Lower lobe of right lung (tissue), 2 donors: ENCODE data around the gene PGRMC1. TPM values are rescaled to one million over a fixed set of nuclear protein-coding genes. Genes with fewer than 3 reads are reported as not detected.

ENCODE experiments used
- ATAC-seq, 2 donors: fragments of 200-7000 bp; cut with Tn5 transposase; one replicate each; pipeline ENCODE4 v1.9.1; 2020 to 2022; ENCODE audit warnings: mild to moderate bottlenecking in 2 of 2, moderate library complexity in 2 of 2
- DNase-seq: peaks from one replicate; pipeline ENCODE4 v3.0.0-alpha.2; 2020
- H3K27ac ChIP-seq: fragments of 200-600 bp; one replicate; pipeline ENCODE4 v1.8.0; 2022
- H3K27me3 ChIP-seq: fragments of 200-600 bp; one replicate; pipeline ENCODE4 v1.8.0; 2022; ENCODE audit warnings: low read depth
- H3K36me3 ChIP-seq: fragments of 200-600 bp; one replicate; pipeline ENCODE4 v1.8.0; 2022; ENCODE audit warnings: mild to moderate bottlenecking
- H3K4me1 ChIP-seq: fragments of 200-600 bp; one replicate; pipeline ENCODE4 v1.8.0; 2022
- H3K4me3 ChIP-seq: fragments of 200-600 bp; one replicate; pipeline ENCODE4 v1.8.0; 2022; ENCODE audit warnings: mild to moderate bottlenecking
- H3K9me3 ChIP-seq: fragments of 200-600 bp; one replicate; pipeline ENCODE4 v1.8.0; 2022
- CTCF ChIP-seq: fragments of 200-600 bp; IDR thresholded peaks from one replicate; pipeline ENCODE4 v1.8.0; 2022; ENCODE audit warnings: antibody characterized with exemption, mild to moderate bottlenecking
- intact Hi-C: fragments of 100-400 bp; cut with DNase I; formaldehyde crosslinking; loops from one replicate; pipeline ENCODE4 v1.11.0; 2022
- long read RNA-seq: library from polyadenylated mRNA; unstranded; transcript quantifications from one replicate; pipeline ENCODE4 v2.0.0, GENCODE V29; 2021
- total RNA-seq: library from RNA; stranded (reverse); fragmentation: NEBNext Ultra II Directional; extraction: Animal tissue kit (Norgen Biotek cat#: 25700); gene quantifications from one replicate; pipeline ENCODE4 v1.2.1, GENCODE V29; 2021
- donor health status: DM: no; HTN: yes; CAD: no; lungs with severe emphysema.

Gene PGRMC1
- total RNA-seq, result 71.6 TPM
- long read RNA-seq, transcript PGRMC1-201 (3 exons, 1,911 nt), result major isoform, 82 of 90 reads
- long read RNA-seq, partial matches to known transcripts, result 7 of 90 reads
- long read RNA-seq, other reads (novel, unspliced or antisense), result 1 of 90 reads

- intact Hi-C loops, result no loop called here
- Histone ChIP-seq H3K27me3 (no peaks in the 10 kb centered on the region), H3K4me3 (peak within 1 kb of the TSS; percentile 70), H3K9me3 (no peaks in the 10 kb centered on the region), H3K4me1 (peaks cover 11% of the 10 kb centered on the region), H3K36me3 (no peaks in the 10 kb centered on the region), H3K27ac (peak within 1 kb of the TSS; percentile 86)
- DNase-seq, result peak; percentile 84
- TF ChIP-seq CTCF, result no peak
- peak; percentile 97 to 99 for ATAC-seq
Measured at GRCh38 chrX:119235872-119236622, at the start of gene PGRMC1. TSS of gene PGRMC1 (plus strand) at chrX:119236285. CDS start at chrX:119236364, 79 bp downstream.

GRCh38 chrX:119186763-119187162, 49.3 kb upstream of the PGRMC1 start:
- Histone ChIP-seq H3K36me3 (no peaks in the 10 kb centered on the region), H3K4me3 (no peak overlapping the region), H3K27me3 (no peaks in the 10 kb centered on the region), H3K4me1 (no peaks in the 10 kb centered on the region), H3K27ac (no peak overlapping the region), H3K9me3 (no peaks in the 10 kb centered on the region)
- intact Hi-C loops, result no loop called here
- TF ChIP-seq CTCF, result no peak
- ATAC-seq (no peak), DNase-seq (no peak)

- Histone ChIP-seq H3K9me3 (no peaks in the 10 kb centered on the region), H3K27me3 (no peaks in the 10 kb centered on the region), H3K36me3 (no peaks in the 10 kb centered on the region), H3K4me3 (no peak overlapping the region), H3K4me1 (no peaks in the 10 kb centered on the region), H3K27ac (no peak overlapping the region)
- intact Hi-C loops, result no loop called here
- no peak for TF ChIP-seq CTCF
- DNase-seq (no peak), ATAC-seq (no peak)
Measured at GRCh38 chrX:119187298-119187697, 48.8 kb upstream of the PGRMC1 start.

- DNase-seq, result no peak
- Histone ChIP-seq H3K4me1 (no peaks in the 10 kb centered on the region), H3K27me3 (no peaks in the 10 kb centered on the region), H3K27ac (no peak overlapping the region), H3K36me3 (no peaks in the 10 kb centered on the region), H3K9me3 (no peaks in the 10 kb centered on the region), H3K4me3 (no peak overlapping the region)
- ATAC-seq, result no peak
- intact Hi-C loops, result no loop called here
- no peak for TF ChIP-seq CTCF
Measured at GRCh38 chrX:119189115-119189514, 47.0 kb upstream of the PGRMC1 start.

- Histone ChIP-seq H3K4me1 (no peaks in the 10 kb centered on the region), H3K27me3 (no peaks in the 10 kb centered on the region), H3K36me3 (no peaks in the 10 kb centered on the region), H3K4me3 (no peak overlapping the region), H3K27ac (no peak overlapping the region), H3K9me3 (no peaks in the 10 kb centered on the region)
- intact Hi-C loops, result no loop called here
- ATAC-seq (no peak), DNase-seq (no peak)
- no peak for TF ChIP-seq CTCF
Measured at GRCh38 chrX:119189595-119189994, 46.5 kb upstream of the PGRMC1 start.
